GM13977 (cell line): ENCODE results near the gene TMEM270.
"Not testable (repeated sequence)": the region's sequence is repeated elsewhere in the genome, so short reads cannot be mapped to it uniquely, and the experiment has no call there.

Experiments used
- DNase-seq: peaks from one replicate; pipeline ENCODE4 v3.0.0; 2012; ENCODE audit warnings: low spot score
- in situ Hi-C: fragments of 300-500 bp; cut with MboI; formaldehyde crosslinking; loops from one replicate; pipeline ENCODE4 v1.12.0; 2022; ENCODE audit warnings: low sequenced_read_pairs, low pct_unique_long_range_greater_than_20kb, mixed read lengths, inconsistent platforms; ENCODE audit not compliant: unreplicated experiment
- TF ChIP-seq, protein P1 (sequence below): IDR thresholded peaks from 2 replicates; pipeline ENCODE4 v1.5.1; 2012; ENCODE audit warnings: mild to moderate bottlenecking, control low read depth; ENCODE audit not compliant: insufficient read depth; ENCODE audit errors: extremely low read depth, missing control alignments

The TMEM270 gene

DNA sequence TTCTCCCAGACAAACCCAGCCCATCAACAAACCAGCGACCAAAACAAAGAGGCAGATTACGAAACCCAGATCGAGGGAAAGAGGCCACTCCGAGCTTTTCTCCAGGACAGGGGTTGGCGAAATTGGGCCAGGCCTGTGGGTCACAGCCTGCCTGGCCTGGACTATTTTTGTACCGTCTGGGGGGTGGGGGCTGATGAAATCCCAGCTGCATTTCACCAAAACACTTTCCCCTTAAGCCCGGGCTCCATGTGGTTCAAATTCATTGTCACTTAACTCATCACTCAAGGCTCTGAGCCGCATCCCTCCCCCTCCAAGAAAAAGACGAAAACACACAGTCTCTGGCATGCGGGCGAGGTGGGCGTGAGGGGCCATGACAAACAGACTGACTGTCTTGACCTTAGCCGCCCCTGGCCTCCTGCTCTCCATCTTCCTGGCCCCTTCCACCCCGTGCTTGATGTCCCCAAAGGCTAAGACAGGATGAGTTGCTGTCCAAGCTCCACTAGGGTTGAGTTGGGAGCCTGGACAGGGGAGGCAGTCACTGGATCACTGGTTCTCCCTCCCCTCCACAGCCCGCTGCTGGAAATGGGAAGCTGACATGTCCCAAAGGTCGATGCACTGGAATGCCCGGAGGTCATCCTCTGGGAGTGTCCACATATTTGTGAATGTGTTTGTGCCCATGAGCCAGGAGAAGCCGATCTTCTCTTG lies 19.2 kb downstream of the TMEM270 start:
- TF ChIP-seq, protein P1, sequence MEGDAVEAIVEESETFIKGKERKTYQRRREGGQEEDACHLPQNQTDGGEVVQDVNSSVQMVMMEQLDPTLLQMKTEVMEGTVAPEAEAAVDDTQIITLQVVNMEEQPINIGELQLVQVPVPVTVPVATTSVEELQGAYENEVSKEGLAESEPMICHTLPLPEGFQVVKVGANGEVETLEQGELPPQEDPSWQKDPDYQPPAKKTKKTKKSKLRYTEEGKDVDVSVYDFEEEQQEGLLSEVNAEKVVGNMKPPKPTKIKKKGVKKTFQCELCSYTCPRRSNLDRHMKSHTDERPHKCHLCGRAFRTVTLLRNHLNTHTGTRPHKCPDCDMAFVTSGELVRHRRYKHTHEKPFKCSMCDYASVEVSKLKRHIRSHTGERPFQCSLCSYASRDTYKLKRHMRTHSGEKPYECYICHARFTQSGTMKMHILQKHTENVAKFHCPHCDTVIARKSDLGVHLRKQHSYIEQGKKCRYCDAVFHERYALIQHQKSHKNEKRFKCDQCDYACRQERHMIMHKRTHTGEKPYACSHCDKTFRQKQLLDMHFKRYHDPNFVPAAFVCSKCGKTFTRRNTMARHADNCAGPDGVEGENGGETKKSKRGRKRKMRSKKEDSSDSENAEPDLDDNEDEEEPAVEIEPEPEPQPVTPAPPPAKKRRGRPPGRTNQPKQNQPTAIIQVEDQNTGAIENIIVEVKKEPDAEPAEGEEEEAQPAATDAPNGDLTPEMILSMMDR = no peak
- in situ Hi-C loops = no loop called here
- no peak for DNase-seq

- in situ Hi-C loops = no loop called here
- no peak for DNase-seq
- TF ChIP-seq, protein P1 = no peak
These were observed 19.9 kb downstream of the TMEM270 start for GRCh38 chr7:73880755-73881328.

- TF ChIP-seq, protein P1 = no peak
- no peak for DNase-seq
- in situ Hi-C loops = no loop called here
These were observed 20.5 kb downstream of the TMEM270 start for GRCh38 chr7:73881352-73882046.

- TF ChIP-seq, protein P1 = no peak
- in situ Hi-C loops = no loop called here
- DNase-seq = no peak
These were observed 21.1 kb downstream of the TMEM270 start for GRCh38 chr7:73882047-73882402.

DNA sequence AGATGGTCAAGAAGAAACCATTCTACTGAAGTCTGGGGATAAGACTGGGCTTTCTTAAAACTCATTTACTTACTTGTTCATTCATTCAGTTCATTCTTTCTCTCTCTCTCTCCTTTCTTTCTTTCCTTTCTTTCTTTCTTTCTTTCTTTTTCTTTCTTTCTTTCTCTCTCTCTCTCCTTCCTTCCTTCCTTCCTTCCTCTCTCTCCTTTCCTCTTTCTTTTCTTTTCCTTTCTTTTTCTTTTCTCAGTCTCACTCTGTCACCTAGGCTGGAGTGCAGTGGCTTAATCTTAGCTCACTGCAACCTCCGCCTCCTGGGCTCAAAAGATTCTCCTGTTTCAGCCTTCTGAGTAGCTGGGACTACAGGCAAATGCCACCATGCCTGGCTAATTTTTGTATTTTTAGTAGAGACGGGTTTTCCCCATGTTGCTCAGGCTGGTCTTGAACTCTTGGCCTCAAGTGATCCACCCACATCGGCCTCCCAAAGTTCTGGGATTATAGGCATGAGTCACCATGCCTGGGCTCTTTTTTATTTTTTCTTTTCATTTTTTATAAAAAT lies 24.0 kb downstream of the TMEM270 start:
- in situ Hi-C loops, DNase-seq: not testable (repeated sequence)

DNA sequence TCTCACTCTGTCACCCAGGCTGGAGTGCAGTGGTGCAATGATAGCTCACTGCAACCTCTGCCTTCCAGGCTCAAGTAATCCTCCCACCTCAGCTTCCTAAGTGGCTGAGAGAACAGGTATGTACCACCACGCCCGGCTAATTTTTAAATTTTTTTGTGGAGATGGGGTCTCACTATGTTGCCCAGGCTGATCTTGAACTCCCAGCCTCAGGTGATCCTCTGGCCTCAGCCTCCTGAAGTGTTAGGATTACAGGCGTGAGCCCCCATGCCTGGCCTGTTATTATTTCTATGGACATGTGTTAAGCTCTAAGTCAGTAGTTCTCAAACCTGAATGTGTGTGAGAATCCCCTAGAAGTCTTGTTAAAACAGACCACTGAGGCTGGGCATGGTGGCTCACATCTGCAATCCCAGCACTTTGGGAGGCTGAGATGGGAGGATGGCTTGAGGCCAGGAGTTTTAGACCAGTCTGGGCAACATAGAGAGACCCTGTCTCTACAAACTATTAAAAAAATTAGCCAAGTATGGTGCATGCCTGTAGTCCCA lies 24.5 kb downstream of the TMEM270 start:
- in situ Hi-C loops = no loop called here
- TF ChIP-seq, protein P1 = no peak
- DNase-seq = no peak
